Right atrium auricular region (tissue), 2 donors: ENCODE data around the gene TSPAN4. TPM values are rescaled to one million over a fixed set of nuclear protein-coding genes. Genes with fewer than 3 reads are reported as not detected.

Experiments used
- DNase-seq: peaks from one replicate; pipeline ENCODE4 v3.0.0-alpha.2; 2019; ENCODE audit warnings: low spot score
- H3K27ac ChIP-seq, 2 donors: fragments of 200-600 bp; sonication (generic); 1 replicate in 1 of 2; 2 replicates in 1 of 2; pipeline ENCODE4 v1.5.1; 2016 to 2019
- H3K27me3 ChIP-seq, 2 donors: fragments of 200-600 bp; sonication (generic); one replicate each; pipeline versions ENCODE4 v1.5.1 to v1.6.0; 2017 to 2019
- H3K36me3 ChIP-seq: fragments of 200-600 bp; sonication (generic); one replicate; pipeline ENCODE4 v1.5.1; 2016
- H3K4me1 ChIP-seq, 2 donors: fragments of 200-600 bp; sonication (generic); one replicate each; pipeline versions ENCODE4 v1.5.1 to v1.6.0; 2017 to 2019
- H3K4me3 ChIP-seq, 2 donors: fragments of 200-600 bp; sonication (generic); 1 replicate in 1 of 2; 2 replicates in 1 of 2; pipeline ENCODE4 v1.5.1; 2017 to 2019; ENCODE audit warnings: mild to moderate bottlenecking in 1 of 2, moderate library complexity in 1 of 2
- H3K9me3 ChIP-seq, 2 donors: fragments of 200-600 bp; sonication (generic); one replicate each; pipeline ENCODE4 v1.5.1; 2019
- CTCF ChIP-seq, 2 donors: fragments of 200-600 bp; sonication (generic); IDR thresholded peaks; one replicate each; pipeline ENCODE4 v1.5.1; 2019; ENCODE audit warnings: antibody characterized with exemption in 2 of 2
- total RNA-seq, 2 donors: library from RNA; depleted of rRNA; stranded (reverse); fragments of >200 nt; gene quantifications; one replicate each; pipeline ENCODE4 v1.1.0, GENCODE V29; 2016

TSPAN4 gene
- total RNA-seq, 2 donors from 2014 or later = 37.2 to 81.0 TPM

GRCh38 chr11:836274-836673, 6.4 kb upstream of the TSPAN4 start:
- no peaks in the 10 kb centered on the region for H3K27me3 ChIP-seq
- no peak for TF ChIP-seq CTCF (IDR thresholded peaks at IDR 0.05)
- peaks cover 51% of the 10 kb centered on the region for H3K36me3 ChIP-seq
- DNase-seq = no peak
- peak overlapping the region; percentile 19 to 95 for H3K27ac ChIP-seq
- peaks cover 0 to 86% of the 10 kb centered on the region in 2 donors for H3K4me1 ChIP-seq
- H3K4me3 ChIP-seq = no peak overlapping the region
- H3K9me3 ChIP-seq = no peaks in the 10 kb centered on the region

GRCh38 chr11:836700-837099, 6.0 kb upstream of the TSPAN4 start:
- no peak overlapping the region for H3K4me3 ChIP-seq
- H3K9me3 ChIP-seq = no peaks in the 10 kb centered on the region
- no peaks in the 10 kb centered on the region for H3K27me3 ChIP-seq
- H3K4me1 ChIP-seq = peaks cover 0 to 86% of the 10 kb centered on the region in 2 donors
- no peak for DNase-seq
- TF ChIP-seq CTCF (IDR thresholded peaks at IDR 0.05) = no peak
- H3K36me3 ChIP-seq = peaks cover 51% of the 10 kb centered on the region
- peak overlapping the region; percentile 19 to 35 for H3K27ac ChIP-seq

- Histone ChIP-seq H3K36me3 (peaks cover 51% of the 10 kb centered on the region), H3K4me1 (peaks cover 0 to 81% of the 10 kb centered on the region in 2 donors), H3K4me3 (no peak overlapping the region), H3K27me3 (no peaks in the 10 kb centered on the region), H3K9me3 (no peaks in the 10 kb centered on the region), H3K27ac (peak overlapping the region in 1 of 2 donors; percentile 19)
- TF ChIP-seq CTCF (IDR thresholded peaks at IDR 0.05) = no peak
- DNase-seq = no peak
These were observed 5.3 kb upstream of the TSPAN4 start for GRCh38 chr11:837189-837989.

- peaks cover 51% of the 10 kb centered on the region for H3K36me3 ChIP-seq
- no peak for TF ChIP-seq CTCF (IDR thresholded peaks at IDR 0.05)
- H3K27ac ChIP-seq = no peak overlapping the region
- no peaks in the 10 kb centered on the region for H3K9me3 ChIP-seq
- DNase-seq = no peak
- H3K4me1 ChIP-seq = peaks cover 0 to 79% of the 10 kb centered on the region in 2 donors
- no peaks in the 10 kb centered on the region for H3K27me3 ChIP-seq
- H3K4me3 ChIP-seq = no peak overlapping the region
These were observed 4.7 kb upstream of the TSPAN4 start for GRCh38 chr11:837990-838307.

GRCh38 chr11:838441-839279, 4.0 kb upstream of the TSPAN4 start:
- DNase-seq = no peak
- Histone ChIP-seq H3K27ac (peak overlapping the region in 1 of 2 donors; percentile 57), H3K27me3 (no peaks in the 10 kb centered on the region), H3K4me3 (no peak overlapping the region), H3K36me3 (peaks cover 51% of the 10 kb centered on the region), H3K9me3 (no peaks in the 10 kb centered on the region), H3K4me1 (peaks cover 0 to 81% of the 10 kb centered on the region in 2 donors)
- peak in 1 of 2 donors; percentile 14 for TF ChIP-seq CTCF (IDR thresholded peaks at IDR 0.05)
